ENCODE measurements around the gene PIGP.

GRCh38 chr21:37074197-37074510 lies 1.3 kb upstream of the PIGP start:
- no peak for TF ChIP-seq POLR2A (IDR thresholded peaks at IDR 0.05)
- no peak for TF ChIP-seq CTCF (IDR thresholded peaks at IDR 0.05)
